ENCODE data around the gene HEXD.
"Not testable (repeated sequence)": the region's sequence is repeated elsewhere in the genome, so short reads cannot be mapped to it uniquely, and the experiment has no call there.

Gene HEXD

GRCh38 chr17:82457073-82457928, 39.2 kb downstream of the HEXD start:
- no peak for DNase-seq

GRCh38 chr17:82457929-82458178, 39.7 kb downstream of the HEXD start:
- DNase-seq, result no peak

GRCh38 chr17:82458179-82458884, 40.2 kb downstream of the HEXD start, which contains the start of gene NARF:
TSS of gene NARF (plus strand) at chr17:82458741. CDS start at chr17:82458804, 63 bp downstream.
- DNase-seq, result peak; percentile 86 to 99 (median 97)

GRCh38 chr17:82458885-82459424, 40.8 kb downstream of the HEXD start:
- DNase-seq, result peak in 1 of 56 donors; percentile 29

GRCh38 chr17:82459936-82460335, 41.8 kb downstream of the HEXD start:
- DNase-seq, result not testable (repeated sequence)

- DNase-seq, result no peak
Measured at GRCh38 chr17:82461827-82462524, 43.8 kb downstream of the HEXD start.

GRCh38 chr17:82463391-82463790, 45.2 kb downstream of the HEXD start:
- no peak for DNase-seq

GRCh38 chr17:82463925-82464566, 45.9 kb downstream of the HEXD start:
- no peak for DNase-seq

- no peak for DNase-seq
Measured at GRCh38 chr17:82464567-82464929, 46.4 kb downstream of the HEXD start.

- DNase-seq, result no peak
Measured at GRCh38 chr17:82465023-82465603, 47.0 kb downstream of the HEXD start.

- DNase-seq, result no peak
Measured at GRCh38 chr17:82468692-82469091, 50.5 kb downstream of the HEXD start.

- no peak for DNase-seq
Measured at GRCh38 chr17:82470065-82470464, 51.9 kb downstream of the HEXD start.

GRCh38 chr17:82474223-82475010, 56.3 kb downstream of the HEXD start:
- DNase-seq, result no peak

GRCh38 chr17:82475458-82475857, 57.3 kb downstream of the HEXD start:
- no peak for DNase-seq

GRCh38 chr17:82477934-82478333, 59.8 kb downstream of the HEXD start:
- DNase-seq, result no peak

GRCh38 chr17:82479602-82480001, 61.5 kb downstream of the HEXD start:
- no peak for DNase-seq

- no peak for DNase-seq
Measured at GRCh38 chr17:82480318-82480717, 62.2 kb downstream of the HEXD start.

- DNase-seq, result no peak
Measured at GRCh38 chr17:82483204-82483660, 65.1 kb downstream of the HEXD start.

- DNase-seq, result no peak
Measured at GRCh38 chr17:82483836-82484235, 65.7 kb downstream of the HEXD start.
